ENCODE results near the gene RIIAD1.

Gene RIIAD1

GRCh38 chr1:151693057-151693651 lies 28.2 kb upstream of the RIIAD1 start:
- Histone ChIP-seq H3K4me2 (ENCODE audit: low read length) (no peak overlapping the region), H3K9ac (ENCODE audit: low read length) (no peak overlapping the region), H3K4me3 (ENCODE audit: low read depth, low read length, poor library complexity, severe bottlenecking) (no peak overlapping the region), H3K9me3 (ENCODE audit: low read length) (no peaks in the 10 kb centered on the region), H3K36me3 (ENCODE audit: insufficient read depth, low read length) (peaks cover 28% of the 10 kb centered on the region; the same call in 1 of the 2 replicates), H3F3A (ENCODE audit: insufficient read depth, low read length) (no peaks in the 10 kb centered on the region), H3K79me2 (ENCODE audit: insufficient read depth, low read length) (no peaks in the 10 kb centered on the region), H3K27me3 (ENCODE audit: insufficient read depth, low read length) (no peaks in the 10 kb centered on the region), H3K4me1 (ENCODE audit: insufficient read depth, low read length, severe bottlenecking) (no peaks in the 10 kb centered on the region), H3K9me2 (ENCODE audit: low read depth, low read length) (no peaks in the 10 kb centered on the region), H3K27ac (ENCODE audit: low read depth, low read length, poor library complexity, severe bottlenecking) (no peak overlapping the region), H4K20me1 (ENCODE audit: insufficient read depth, low read length) (no peaks in the 10 kb centered on the region), H2AFZ (ENCODE audit: low read length) (no peak overlapping the region)
- peak; percentile 60 for TF ChIP-seq CTCF (IDR thresholded peaks at IDR 0.05; ENCODE audit: low read length)
- TF ChIP-seq EZH2 (IDR thresholded peaks at IDR 0.05; ENCODE audit: borderline replicate concordance, low read length) = no peak

GRCh38 chr1:151701515-151701914 lies 19.8 kb upstream of the RIIAD1 start:
- H3K27ac ChIP-seq (ENCODE audit: low read depth, low read length, poor library complexity, severe bottlenecking) = no peak overlapping the region
- no peaks in the 10 kb centered on the region for H3K79me2 ChIP-seq (ENCODE audit: insufficient read depth, low read length)
- H2AFZ ChIP-seq (ENCODE audit: low read length) = no peak overlapping the region
- H3K9me2 ChIP-seq (ENCODE audit: low read depth, low read length) = no peaks in the 10 kb centered on the region
- TF ChIP-seq EZH2 (IDR thresholded peaks at IDR 0.05; ENCODE audit: borderline replicate concordance, low read length) (no peak), CTCF (IDR thresholded peaks at IDR 0.05; ENCODE audit: low read length) (no peak)
- H3K36me3 ChIP-seq (ENCODE audit: insufficient read depth, low read length) = peaks cover 25% of the 10 kb centered on the region; the same call in 1 of the 2 replicates
- no peak overlapping the region for H3K4me3 ChIP-seq (ENCODE audit: low read depth, low read length, poor library complexity, severe bottlenecking)
- H3K27me3 ChIP-seq (ENCODE audit: insufficient read depth, low read length) = no peaks in the 10 kb centered on the region
- no peaks in the 10 kb centered on the region for H3K4me1 ChIP-seq (ENCODE audit: insufficient read depth, low read length, severe bottlenecking)
- H3F3A ChIP-seq (ENCODE audit: insufficient read depth, low read length) = no peaks in the 10 kb centered on the region
- no peak overlapping the region for H3K9ac ChIP-seq (ENCODE audit: low read length)
- no peaks in the 10 kb centered on the region for H4K20me1 ChIP-seq (ENCODE audit: insufficient read depth, low read length)
- no peak overlapping the region for H3K4me2 ChIP-seq (ENCODE audit: low read length)
- H3K9me3 ChIP-seq (ENCODE audit: low read length) = no peaks in the 10 kb centered on the region

- peaks cover 15% of the 10 kb centered on the region; the same call in 1 of the 2 replicates for H3K36me3 ChIP-seq (ENCODE audit: insufficient read depth, low read length)
- no peak overlapping the region for H3K4me2 ChIP-seq (ENCODE audit: low read length)
- H4K20me1 ChIP-seq (ENCODE audit: insufficient read depth, low read length) = no peaks in the 10 kb centered on the region
- TF ChIP-seq EZH2 (IDR thresholded peaks at IDR 0.05; ENCODE audit: borderline replicate concordance, low read length) (no peak), CTCF (IDR thresholded peaks at IDR 0.05; ENCODE audit: low read length) (no peak)
- H3K4me3 ChIP-seq (ENCODE audit: low read depth, low read length, poor library complexity, severe bottlenecking) = no peak overlapping the region
- H3K27me3 ChIP-seq (ENCODE audit: insufficient read depth, low read length) = no peaks in the 10 kb centered on the region
- H3K9me3 ChIP-seq (ENCODE audit: low read length) = no peaks in the 10 kb centered on the region
- no peaks in the 10 kb centered on the region for H3F3A ChIP-seq (ENCODE audit: insufficient read depth, low read length)
- no peak overlapping the region for H3K27ac ChIP-seq (ENCODE audit: low read depth, low read length, poor library complexity, severe bottlenecking)
- no peaks in the 10 kb centered on the region for H3K79me2 ChIP-seq (ENCODE audit: insufficient read depth, low read length)
- H3K9ac ChIP-seq (ENCODE audit: low read length) = no peak overlapping the region
- H3K4me1 ChIP-seq (ENCODE audit: insufficient read depth, low read length, severe bottlenecking) = no peaks in the 10 kb centered on the region
- no peaks in the 10 kb centered on the region for H3K9me2 ChIP-seq (ENCODE audit: low read depth, low read length)
- H2AFZ ChIP-seq (ENCODE audit: low read length) = no peak overlapping the region
Measured at GRCh38 chr1:151702936-151703335, 18.4 kb upstream of the RIIAD1 start.
